ENCODE data around the gene RSAD2.

- TF ChIP-seq CTCF (conservative IDR thresholded peaks at IDR 0.05; ENCODE audit: low read depth, low read length) (no peak), POLR2A (IDR thresholded peaks at IDR 0.05; ENCODE audit: low read depth, low read length) (no peak)
Observed at GRCh38 chr2:6865346-6866274, 12.0 kb upstream of the RSAD2 start, which contains the start of gene CMPK2.

All from IMR-90 (cell line).